H1 (cell line): ENCODE measurements around the gene GLI1. TPM values are rescaled to one million over a fixed set of nuclear protein-coding genes. Genes with fewer than 3 reads are reported as not detected.

ENCODE experiments used
- EZH2 ChIP-seq: fragments of 200-600 bp; sonication (generic); IDR thresholded peaks from 2 replicates; pipeline ENCODE4 v1.7.1; 2012; ENCODE audit warnings: low read depth, mild to moderate bottlenecking, moderate library complexity, low read length, inconsistent platforms; ENCODE audit not compliant: severe bottlenecking
- FOSL1 ChIP-seq: IDR thresholded peaks from 2 replicates; pipeline ENCODE4 v1.6.1; 2011; ENCODE audit warnings: mild to moderate bottlenecking, low read depth, low read length, moderate library complexity; ENCODE audit not compliant: insufficient read depth
- HDAC2 ChIP-seq, 2 experiments: fragments of 300-600 bp in 1 of 2; sonication (generic) in 1 of 2; IDR thresholded peaks; 2 replicates each; pipeline ENCODE4 v1.6.1; 2011 to 2012; ENCODE audit warnings: low read depth in 2 of 2, low read length in 2 of 2, mild to moderate bottlenecking in 2 of 2, moderate library complexity in 2 of 2, borderline replicate concordance in 1 of 2, inconsistent platforms in 1 of 2
- KDM5A ChIP-seq: fragments of 200-600 bp; IDR thresholded peaks from 2 replicates; pipeline ENCODE4 v1.7.1; 2012; ENCODE audit warnings: mild to moderate bottlenecking, low read length, inconsistent platforms, mixed read lengths
- RNF2 ChIP-seq: fragments of 200-900, 300-1000 bp; sonication (generic); IDR thresholded peaks from 2 replicates; pipeline ENCODE4 v1.7.1; 2016; ENCODE audit warnings: borderline replicate concordance, low read depth, mild to moderate bottlenecking, antibody characterized with exemption, low read length; ENCODE audit not compliant: poor library complexity, severe bottlenecking; ENCODE audit errors: missing control alignments
- RXRA ChIP-seq: IDR thresholded peaks from 2 replicates; pipeline ENCODE4 v1.6.1; 2011; ENCODE audit warnings: low read depth, mild to moderate bottlenecking, low read length, moderate library complexity; ENCODE audit not compliant: insufficient read depth
- SIRT6 ChIP-seq: IDR thresholded peaks from one replicate; pipeline ENCODE4 v1.7.1; 2012; ENCODE audit warnings: low read length, inconsistent platforms
- SRF ChIP-seq: IDR thresholded peaks from 2 replicates; pipeline ENCODE4 v1.6.1; 2011; ENCODE audit warnings: mild to moderate bottlenecking, low read depth, low read length, moderate library complexity
- polyA plus RNA-seq, 7 experiments: library from polyadenylated mRNA; depleted of rRNA in 3 of 7; stranded (reverse) in 5 of 7; unstranded in 2 of 7; fragments of >200 nt in 5 of 7; fragments of 200-250 nt in 2 of 7; gene quantifications; 1 replicate in 5 of 7; 2 replicates in 1 of 7; 4 replicates in 1 of 7; pipeline versions ENCODE4 v1.2.1 to v1.2.3, GENCODE V29; 2011 to 2013; ENCODE audit warnings: missing spikeins in 2 of 7, mixed read lengths in 2 of 7
- total RNA-seq: library from RNA; stranded (reverse); fragmentation: NEBNext Ultra II Directional; extraction: Animal tissue kit (Norgen Biotek cat#: 25700); gene quantifications from 2 replicates; pipeline ENCODE4 v1.2.1, GENCODE V29; 2021

GLI1 gene
- total and polyA plus RNA-seq, 2 of the 8 experiments (the other 6 are each of a cell fraction or from before 2014, with no cell fraction given), result 23.5 to 25.3 TPM

- TF ChIP-seq KDM5A, result no peak
- no peak for TF ChIP-seq FOSL1
- TF ChIP-seq HDAC2 (IDR thresholded peaks at IDR 0.05; ENCODE audit: borderline replicate concordance in 1 of 2, low read depth in 2 of 2, low read length in 2 of 2), result no peak
- no peak for TF ChIP-seq SRF
- TF ChIP-seq EZH2, result no peak
- TF ChIP-seq RXRA, result no peak
- no peak for TF ChIP-seq RNF2
- TF ChIP-seq SIRT6, result no peak
Measured at GRCh38 chr12:57498571-57498970, 39.0 kb downstream of the GLI1 start (continued).
